ENCODE data around the gene LONP1.

Gene LONP1

GRCh38 chr19:5683177-5683886 is 36.6 kb downstream of the LONP1 start:
- no peak overlapping the region for H3K4me3 ChIP-seq (ENCODE audit: low read length)
- TF ChIP-seq ZNF274 (IDR thresholded peaks at IDR 0.05; ENCODE audit: low read depth, low read length) = no peak

GRCh38 chr19:5682107-5682482 is 37.9 kb downstream of the LONP1 start:
- TF ChIP-seq ZNF274 (IDR thresholded peaks at IDR 0.05; ENCODE audit: low read depth, low read length) = no peak
- H3K4me3 ChIP-seq (ENCODE audit: low read length) = no peak overlapping the region

GRCh38 chr19:5681391-5682106 is 38.4 kb downstream of the LONP1 start:
- TF ChIP-seq ZNF274 (IDR thresholded peaks at IDR 0.05; ENCODE audit: low read depth, low read length) = no peak
- H3K4me3 ChIP-seq (ENCODE audit: low read length) = peak overlapping the region; percentile 55; the same call in 1 of the 2 replicates

GRCh38 chr19:5680437-5681368 is 39.2 kb downstream of the LONP1 start, which contains the start of the genes HSD11B1L and MICOS13:
HSD11B1L (plus strand) TSS chr19:5681027; CDS start chr19:5684833, 3,806 bp downstream.
MICOS13 (minus strand) TSS chr19:5680516; CDS start chr19:5680486, 30 bp downstream.
- TF ChIP-seq ZNF274 (IDR thresholded peaks at IDR 0.05; ENCODE audit: low read depth, low read length) = no peak
- peak within 1 kb of the TSS; percentile 85 for H3K4me3 ChIP-seq (ENCODE audit: low read length)

- H3K4me3 ChIP-seq (ENCODE audit: low read length) = peak overlapping the region; percentile 85
- TF ChIP-seq ZNF274 (IDR thresholded peaks at IDR 0.05; ENCODE audit: low read depth, low read length) = no peak
These were observed 39.9 kb downstream of the LONP1 start for GRCh38 chr19:5680084-5680436.

GRCh38 chr19:5679289-5680083 is 40.5 kb downstream of the LONP1 start:
- TF ChIP-seq ZNF274 (IDR thresholded peaks at IDR 0.05; ENCODE audit: low read depth, low read length) = no peak
- peak overlapping the region; percentile 85 for H3K4me3 ChIP-seq (ENCODE audit: low read length)

- H3K4me3 ChIP-seq (ENCODE audit: low read length) = no peak overlapping the region
- TF ChIP-seq ZNF274 (IDR thresholded peaks at IDR 0.05; ENCODE audit: low read depth, low read length) = no peak
These were observed 41.8 kb downstream of the LONP1 start for GRCh38 chr19:5678071-5678718.

- TF ChIP-seq ZNF274 (IDR thresholded peaks at IDR 0.05; ENCODE audit: low read depth, low read length) = no peak
- H3K4me3 ChIP-seq (ENCODE audit: low read length) = no peak overlapping the region
These were observed 42.4 kb downstream of the LONP1 start for GRCh38 chr19:5677580-5677979.

GRCh38 chr19:5677136-5677535 is 42.8 kb downstream of the LONP1 start:
- no peak for TF ChIP-seq ZNF274 (IDR thresholded peaks at IDR 0.05; ENCODE audit: low read depth, low read length)

GRCh38 chr19:5676772-5677105 is 43.2 kb downstream of the LONP1 start:
- no peak overlapping the region for H3K4me3 ChIP-seq (ENCODE audit: low read length)
- no peak for TF ChIP-seq ZNF274 (IDR thresholded peaks at IDR 0.05; ENCODE audit: low read depth, low read length)

More at GRCh38 chr19:5677136-5677535, 42.8 kb downstream of the LONP1 start:
- no peak overlapping the region for H3K4me3 ChIP-seq (ENCODE audit: low read length)

- no peak overlapping the region for H3K4me3 ChIP-seq (ENCODE audit: low read length)
- no peak for TF ChIP-seq ZNF274 (IDR thresholded peaks at IDR 0.05; ENCODE audit: low read depth, low read length)
These were observed 43.7 kb downstream of the LONP1 start for GRCh38 chr19:5676105-5676771.

GRCh38 chr19:5674714-5675113 is 45.2 kb downstream of the LONP1 start:
- no peak for TF ChIP-seq ZNF274 (IDR thresholded peaks at IDR 0.05; ENCODE audit: low read depth, low read length)

GRCh38 chr19:5673752-5674151 is 46.2 kb downstream of the LONP1 start:
- H3K4me3 ChIP-seq (ENCODE audit: low read length) = no peak overlapping the region
- no peak for TF ChIP-seq ZNF274 (IDR thresholded peaks at IDR 0.05; ENCODE audit: low read depth, low read length)

More at GRCh38 chr19:5674714-5675113, 45.2 kb downstream of the LONP1 start:
- H3K4me3 ChIP-seq (ENCODE audit: low read length) = no peak overlapping the region
